ENCODE data around the gene HNRNPF. TPM values are rescaled to one million over a fixed set of nuclear protein-coding genes. Genes with fewer than 3 reads are reported as not detected.

The HNRNPF gene
- total RNA-seq, 4 donors from 2014 or later, result 154 to 229 (median 189) TPM

GRCh38 chr10:43401627-43402026 is 7.4 kb downstream of the HNRNPF start:
- H3K36me3 ChIP-seq, result peaks cover 0 to 26% (median 0%) of the 10 kb centered on the region in 3 donors
- peak overlapping the region in 1 of 4 donors; percentile 2 for H3K27ac ChIP-seq
- peaks cover 32 to 98% (median 76%) of the 10 kb centered on the region in 3 donors for H3K4me1 ChIP-seq
- TF ChIP-seq POLR2A (IDR thresholded peaks at IDR 0.05) (no peak), CTCF (IDR thresholded peaks at IDR 0.05) (no peak)
- intact Hi-C loops (cut with DNase I), result no loop called here
- no peaks in the 10 kb centered on the region for H3K9me3 ChIP-seq
- H3K27me3 ChIP-seq, result no peaks in the 10 kb centered on the region
- 74 to 86% methylated on average over 2 of the region's 2 CpGs for WGBS, 2 donors
- DNase-seq, result no peak
- no peak overlapping the region for H3K4me3 ChIP-seq

- no peak for DNase-seq
- peaks cover 0 to 32% (median 0%) of the 10 kb centered on the region in 3 donors for H3K36me3 ChIP-seq
- H3K9me3 ChIP-seq, result no peaks in the 10 kb centered on the region
- TF ChIP-seq POLR2A (IDR thresholded peaks at IDR 0.05) (no peak), CTCF (IDR thresholded peaks at IDR 0.05) (no peak)
- H3K27me3 ChIP-seq, result no peaks in the 10 kb centered on the region
- WGBS, 2 donors, result 63 to 81% methylated on average over 5 of the region's 5 CpGs
- peak overlapping the region in 2 of 4 donors; percentile 34 to 98 for H3K27ac ChIP-seq
- peaks cover 29 to 98% (median 76%) of the 10 kb centered on the region in 3 donors for H3K4me1 ChIP-seq
- H3K4me3 ChIP-seq, result no peak overlapping the region
- intact Hi-C loops (cut with DNase I), result no loop called here
Observed at GRCh38 chr10:43399320-43400310, 9.4 kb downstream of the HNRNPF start.

- TF ChIP-seq POLR2A (IDR thresholded peaks at IDR 0.05), result no peak
- no peak for TF ChIP-seq CTCF (IDR thresholded peaks at IDR 0.05)
- intact Hi-C loops (cut with DNase I), result no loop called here
- Histone ChIP-seq H3K9me3 (no peaks in the 10 kb centered on the region), H3K4me1 (peaks cover 24 to 98% (median 70%) of the 10 kb centered on the region in 3 donors), H3K36me3 (peaks cover 0 to 37% (median 0%) of the 10 kb centered on the region in 3 donors), H3K27me3 (no peaks in the 10 kb centered on the region), H3K4me3 (no peak overlapping the region), H3K27ac (peak overlapping the region in 2 of 4 donors; percentile 98)
- 39 to 43% methylated on average over 2 of the region's 2 CpGs for WGBS, 2 donors
- no peak for DNase-seq
Observed at GRCh38 chr10:43398939-43399319, 10.1 kb downstream of the HNRNPF start.

- TF ChIP-seq POLR2A (IDR thresholded peaks at IDR 0.05), result peak in 2 of 4 donors; percentile 69 to 71
- TF ChIP-seq CTCF (IDR thresholded peaks at IDR 0.05), result peak in 1 of 6 experiments; percentile 12
- Histone ChIP-seq H3K27me3 (no peaks in the 10 kb centered on the region), H3K36me3 (peaks cover 7 to 43% (median 9%) of the 10 kb centered on the region in 3 donors), H3K4me3 (peak overlapping the region; percentile 63 to 86 (median 68)), H3K9me3 (no peaks in the 10 kb centered on the region), H3K4me1 (peaks cover 19 to 98% (median 56%) of the 10 kb centered on the region in 3 donors), H3K27ac (peak overlapping the region; percentile 97 to 99 (median 98))
- WGBS, 2 donors, result 1 to 2% methylated on average over 13 to 23 of the region's 70 CpGs
- peak; percentile 51 for DNase-seq
- intact Hi-C loops (cut with DNase I), result no loop called here
Observed at GRCh38 chr10:43396928-43397624, 11.9 kb downstream of the HNRNPF start.

Data from esophagus squamous epithelium (tissue), 5 donors.